Measurements from ENCODE around the gene ENSA.
"Not testable (repeated sequence)": the region's sequence is repeated elsewhere in the genome, so short reads cannot be mapped to it uniquely, and the experiment has no call there.

ENSA gene

DNA sequence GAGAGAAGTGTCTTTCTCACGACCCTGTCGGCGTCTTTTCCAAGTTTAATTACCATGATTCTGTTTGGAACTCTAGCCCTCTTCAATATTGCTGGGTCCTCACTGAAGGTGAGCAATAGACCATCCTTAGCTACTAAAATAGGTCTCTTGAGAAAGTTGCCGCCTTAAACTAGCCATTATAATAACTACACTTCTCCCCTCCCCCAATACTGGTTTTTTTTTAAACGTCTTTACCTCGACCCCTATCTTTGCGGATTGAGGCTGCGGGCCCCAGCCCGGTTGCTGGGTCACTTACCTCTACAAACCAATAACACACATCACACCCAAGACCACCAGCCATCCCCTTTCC, 672 bp downstream of the ENSA start:
- Histone ChIP-seq H3K27ac (ENCODE audit: low read depth, low read length) (peak overlapping the region; percentile 60), H3K9me3 (ENCODE audit: insufficient read depth, low read length) (no peaks in the 10 kb centered on the region), H3K4me3 (ENCODE audit: insufficient read depth, low read length, poor library complexity, severe bottlenecking) (peak overlapping the region; percentile 92), H3F3A (ENCODE audit: insufficient read depth) (no peaks in the 10 kb centered on the region; the same call in 1 of the 2 replicates), H3K27me3 (ENCODE audit: low read length) (no peaks in the 10 kb centered on the region), H3K9ac (ENCODE audit: low read length) (peak overlapping the region; percentile 76), H3K4me2 (ENCODE audit: low read depth, low read length, poor library complexity, severe bottlenecking) (peak overlapping the region; percentile 74), H3K79me2 (ENCODE audit: insufficient read depth, low read length) (peaks cover 34% of the 10 kb centered on the region), H4K20me1 (ENCODE audit: low read depth, low read length) (0 out of 2 replicates have a peak, but pooled peaks cover 4% of the 10 kb centered on the region), H2AFZ (ENCODE audit: low read depth, low read length, severe bottlenecking) (no peak overlapping the region), H3K36me3 (ENCODE audit: low read length) (peaks cover 14% of the 10 kb centered on the region; the same call in 1 of the 2 replicates), H3K9me2 (replicated peaks; ENCODE audit: insufficient read depth, low read length) (no peaks in the 10 kb centered on the region)
- TF ChIP-seq, protein P1, sequence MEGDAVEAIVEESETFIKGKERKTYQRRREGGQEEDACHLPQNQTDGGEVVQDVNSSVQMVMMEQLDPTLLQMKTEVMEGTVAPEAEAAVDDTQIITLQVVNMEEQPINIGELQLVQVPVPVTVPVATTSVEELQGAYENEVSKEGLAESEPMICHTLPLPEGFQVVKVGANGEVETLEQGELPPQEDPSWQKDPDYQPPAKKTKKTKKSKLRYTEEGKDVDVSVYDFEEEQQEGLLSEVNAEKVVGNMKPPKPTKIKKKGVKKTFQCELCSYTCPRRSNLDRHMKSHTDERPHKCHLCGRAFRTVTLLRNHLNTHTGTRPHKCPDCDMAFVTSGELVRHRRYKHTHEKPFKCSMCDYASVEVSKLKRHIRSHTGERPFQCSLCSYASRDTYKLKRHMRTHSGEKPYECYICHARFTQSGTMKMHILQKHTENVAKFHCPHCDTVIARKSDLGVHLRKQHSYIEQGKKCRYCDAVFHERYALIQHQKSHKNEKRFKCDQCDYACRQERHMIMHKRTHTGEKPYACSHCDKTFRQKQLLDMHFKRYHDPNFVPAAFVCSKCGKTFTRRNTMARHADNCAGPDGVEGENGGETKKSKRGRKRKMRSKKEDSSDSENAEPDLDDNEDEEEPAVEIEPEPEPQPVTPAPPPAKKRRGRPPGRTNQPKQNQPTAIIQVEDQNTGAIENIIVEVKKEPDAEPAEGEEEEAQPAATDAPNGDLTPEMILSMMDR (IDR thresholded peaks at IDR 0.05; ENCODE audit: insufficient read depth, low read length, poor library complexity, severe bottlenecking) = no peak
- no peak for TF ChIP-seq EZH2phosphoT487 (conservative IDR thresholded peaks at IDR 0.05; ENCODE audit: low read length)

DNA sequence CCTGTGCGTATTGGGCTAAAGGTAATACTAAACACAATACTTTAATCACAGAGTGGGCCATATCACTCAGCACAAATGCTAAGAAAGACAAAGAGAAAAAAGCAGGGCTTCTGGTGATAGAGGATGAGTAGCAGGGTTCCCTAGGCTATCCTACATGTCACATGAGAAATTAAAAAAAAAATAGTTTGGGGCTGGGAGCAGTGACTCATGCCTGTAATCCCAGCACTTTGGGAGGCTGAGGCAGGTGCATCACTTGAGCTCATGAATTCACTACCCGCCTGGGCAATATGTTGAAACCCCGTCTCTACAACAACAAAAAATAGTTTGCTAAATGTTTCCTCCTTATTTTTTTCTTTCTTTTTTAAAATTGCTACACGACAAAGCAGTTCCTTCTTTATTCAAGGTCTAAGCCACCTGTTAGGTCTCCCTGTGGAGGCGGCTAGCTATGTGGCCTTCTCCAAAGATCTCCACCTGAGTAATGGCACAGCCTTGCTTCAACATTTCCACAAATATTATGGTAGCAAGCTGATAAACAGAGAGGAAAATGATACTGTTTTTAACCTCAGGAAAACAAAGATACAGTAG, 1.5 kb downstream of the ENSA start:
- Histone ChIP-seq H3K4me3 (ENCODE audit: insufficient read depth, low read length, poor library complexity, severe bottlenecking) (peak overlapping the region; percentile 92), H3K9me3 (ENCODE audit: insufficient read depth, low read length) (no peaks in the 10 kb centered on the region), H3K27ac (ENCODE audit: low read depth, low read length) (peak overlapping the region; percentile 60), H3K27me3 (ENCODE audit: low read length) (no peaks in the 10 kb centered on the region), H2AFZ (ENCODE audit: low read depth, low read length, severe bottlenecking) (no peak overlapping the region), H3K79me2 (ENCODE audit: insufficient read depth, low read length) (peaks cover 34% of the 10 kb centered on the region), H3K36me3 (ENCODE audit: low read length) (peaks cover 14% of the 10 kb centered on the region; the same call in 1 of the 2 replicates), H3K4me2 (ENCODE audit: low read depth, low read length, poor library complexity, severe bottlenecking) (peak overlapping the region; percentile 74), H4K20me1 (ENCODE audit: low read depth, low read length) (0 out of 2 replicates have a peak, but pooled peaks cover 4% of the 10 kb centered on the region), H3F3A (ENCODE audit: insufficient read depth) (peaks cover 4% of the 10 kb centered on the region; the same call in 1 of the 2 replicates), H3K9me2 (replicated peaks; ENCODE audit: insufficient read depth, low read length) (no peaks in the 10 kb centered on the region), H3K9ac (ENCODE audit: low read length) (peak overlapping the region; percentile 76)
- TF ChIP-seq EZH2phosphoT487 (conservative IDR thresholded peaks at IDR 0.05; ENCODE audit: low read length) = no peak
- TF ChIP-seq, protein P1 (IDR thresholded peaks at IDR 0.05; ENCODE audit: insufficient read depth, low read length, poor library complexity, severe bottlenecking) = no peak

DNA sequence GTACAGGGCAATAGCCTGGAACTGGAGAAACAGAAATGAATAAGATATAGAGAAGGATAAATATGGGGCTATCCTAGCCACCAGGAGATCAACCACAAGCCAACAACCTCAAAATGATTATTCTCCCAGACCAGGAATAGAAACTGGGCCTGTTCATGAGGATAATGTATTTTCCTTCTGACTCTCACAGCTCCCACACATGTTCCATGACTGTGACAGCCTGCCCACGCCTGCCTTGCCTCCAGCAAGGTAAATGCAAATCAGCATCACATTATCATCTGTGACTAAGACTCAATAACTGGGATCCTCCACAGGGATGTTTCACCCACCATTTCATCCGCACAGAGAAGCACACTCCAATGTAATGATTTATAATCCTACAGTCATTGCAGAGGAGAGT, 3.3 kb downstream of the ENSA start:
- no peak overlapping the region for H3K9ac ChIP-seq (ENCODE audit: low read length)
- no peak overlapping the region for H3K27ac ChIP-seq (ENCODE audit: low read depth, low read length)
- TF ChIP-seq, protein P1 (IDR thresholded peaks at IDR 0.05; ENCODE audit: insufficient read depth, low read length, poor library complexity, severe bottlenecking) = no peak
- no peak for TF ChIP-seq EZH2phosphoT487 (conservative IDR thresholded peaks at IDR 0.05; ENCODE audit: low read length)
- H3F3A ChIP-seq (ENCODE audit: insufficient read depth) = peaks cover 15% of the 10 kb centered on the region
- no peak overlapping the region for H3K4me3 ChIP-seq (ENCODE audit: insufficient read depth, low read length, poor library complexity, severe bottlenecking)
- peaks cover 34% of the 10 kb centered on the region for H3K79me2 ChIP-seq (ENCODE audit: insufficient read depth, low read length)
- no peaks in the 10 kb centered on the region for H3K27me3 ChIP-seq (ENCODE audit: low read length)
- no peak overlapping the region for H3K4me2 ChIP-seq (ENCODE audit: low read depth, low read length, poor library complexity, severe bottlenecking)
- no peaks in the 10 kb centered on the region for H3K9me3 ChIP-seq (ENCODE audit: insufficient read depth, low read length)
- H2AFZ ChIP-seq (ENCODE audit: low read depth, low read length, severe bottlenecking) = no peak overlapping the region
- no peaks in the 10 kb centered on the region for H3K9me2 ChIP-seq (replicated peaks; ENCODE audit: insufficient read depth, low read length)
- H4K20me1 ChIP-seq (ENCODE audit: low read depth, low read length) = 0 out of 2 replicates have a peak, but pooled peaks cover 4% of the 10 kb centered on the region
- peaks cover 14% of the 10 kb centered on the region; the same call in 1 of the 2 replicates for H3K36me3 ChIP-seq (ENCODE audit: low read length)

DNA sequence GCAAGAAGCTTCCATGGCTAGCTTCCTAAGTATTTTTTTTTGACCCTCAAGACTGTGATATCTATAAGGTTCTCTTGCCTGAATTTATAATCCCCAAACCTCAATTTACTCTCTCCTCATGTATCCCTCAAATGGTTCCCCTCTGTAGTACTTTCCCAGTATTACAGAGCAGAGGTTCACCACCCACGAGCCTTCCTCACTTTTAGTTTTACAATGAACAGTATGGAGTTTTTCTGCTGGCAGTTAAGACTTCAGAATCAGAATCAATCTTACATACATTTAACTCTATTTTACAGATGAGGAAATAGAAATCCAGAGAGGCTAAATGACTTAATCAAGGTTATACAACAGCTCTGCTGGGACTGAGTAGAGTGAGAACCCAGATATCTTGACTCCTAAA, 4.9 kb downstream of the ENSA start:
- Histone ChIP-seq H3K79me2 (ENCODE audit: insufficient read depth, low read length) (peaks cover 34% of the 10 kb centered on the region), H3F3A (ENCODE audit: insufficient read depth) (peaks cover 20% of the 10 kb centered on the region), H3K36me3 (ENCODE audit: low read length) (peaks cover 27% of the 10 kb centered on the region)
- not testable (repeated sequence) for H3K27me3 ChIP-seq (ENCODE audit: low read length); H3K9ac ChIP-seq (ENCODE audit: low read length); H3K9me2 ChIP-seq (replicated peaks; ENCODE audit: insufficient read depth, low read length); H3K27ac ChIP-seq (ENCODE audit: low read depth, low read length); H3K4me2 ChIP-seq (ENCODE audit: low read depth, low read length, poor library complexity, severe bottlenecking); H4K20me1 ChIP-seq (ENCODE audit: low read depth, low read length); H3K9me3 ChIP-seq (ENCODE audit: insufficient read depth, low read length); H3K4me3 ChIP-seq (ENCODE audit: insufficient read depth, low read length, poor library complexity, severe bottlenecking); H2AFZ ChIP-seq (ENCODE audit: low read depth, low read length, severe bottlenecking)

DNA sequence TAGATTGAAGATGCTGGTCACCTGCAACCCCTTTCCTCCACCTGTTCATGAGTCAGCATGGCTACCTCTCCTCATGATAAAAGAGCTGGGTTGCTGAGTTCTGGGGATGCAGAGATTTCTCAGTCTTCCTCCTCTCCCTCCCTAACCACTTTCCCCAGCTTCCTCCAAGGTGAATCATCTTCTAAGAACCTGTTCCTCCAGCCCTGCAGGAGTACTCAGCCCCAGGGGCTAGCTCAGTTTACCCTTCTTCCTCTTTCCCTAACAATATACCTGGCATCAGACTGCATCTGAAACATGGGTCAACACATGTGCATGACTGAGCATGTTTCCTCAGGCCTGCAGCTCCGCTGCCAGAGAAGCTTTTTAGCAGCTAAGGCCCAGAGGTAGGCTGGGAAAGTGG, 5.3 kb downstream of the ENSA start:
- not testable (repeated sequence) for H3K4me3 ChIP-seq (ENCODE audit: insufficient read depth, low read length, poor library complexity, severe bottlenecking); H3K9me2 ChIP-seq (replicated peaks; ENCODE audit: insufficient read depth, low read length); H3K27me3 ChIP-seq (ENCODE audit: low read length); H4K20me1 ChIP-seq (ENCODE audit: low read depth, low read length); H3K9ac ChIP-seq (ENCODE audit: low read length); H3K27ac ChIP-seq (ENCODE audit: low read depth, low read length); H3K9me3 ChIP-seq (ENCODE audit: insufficient read depth, low read length); H2AFZ ChIP-seq (ENCODE audit: low read depth, low read length, severe bottlenecking); H3K4me2 ChIP-seq (ENCODE audit: low read depth, low read length, poor library complexity, severe bottlenecking)
- Histone ChIP-seq H3K36me3 (ENCODE audit: low read length) (peaks cover 32% of the 10 kb centered on the region), H3F3A (ENCODE audit: insufficient read depth) (peaks cover 24% of the 10 kb centered on the region), H3K79me2 (ENCODE audit: insufficient read depth, low read length) (peaks cover 34% of the 10 kb centered on the region)
